Naive thymus-derived CD4-positive, alpha-beta T cell (primary cell): ENCODE data around the gene MRPS27. TPM values are rescaled to one million over a fixed set of nuclear protein-coding genes. Genes with fewer than 3 reads are reported as not detected.

Source experiments
- ATAC-seq: fragments of 150-1000 bp; cut with Tn5 transposase; 2 replicates; pipeline ENCODE4 v1.10.0; 2021; ENCODE audit warnings: mild to moderate bottlenecking, moderate library complexity
- CTCF ChIA-PET: fragments of 350-600 bp; sonication (Branson Sonifier 250); formaldehyde crosslinking; loops from one replicate; lab custom pipeline; 2021; ENCODE audit warnings: antibody characterized with exemption; lab: Charles Lee
- POLR2A ChIA-PET: fragments of 350-600 bp; sonication (Branson Sonifier 250); formaldehyde crosslinking; loops from one replicate; lab custom pipeline; 2021; ENCODE audit warnings: antibody characterized with exemption, inconsistent platforms; lab: Charles Lee
- DNase-seq, 9 donors: peaks; one replicate each; pipeline versions ENCODE4 v3.0.0 to v3.0.0-alpha.2; 2020 to 2022; ENCODE audit warnings: mixed read lengths in 1 of 9
- H3K27ac ChIP-seq: one replicate; pipeline ENCODE4 v1.7.0; 2013; ENCODE audit warnings: mild to moderate bottlenecking, low read depth, low read length, moderate library complexity
- H3K27me3 ChIP-seq, 2 donors: one replicate each; pipeline ENCODE4 v1.7.0; 2013; ENCODE audit warnings: low read length in 2 of 2, mild to moderate bottlenecking in 2 of 2, moderate library complexity in 2 of 2; ENCODE audit not compliant: control insufficient read depth in 2 of 2, insufficient read depth in 2 of 2
- H3K36me3 ChIP-seq, 3 experiments: 1 replicate in 2 of 3; 2 replicates in 1 of 3; pipeline ENCODE4 v1.7.0; 2013; ENCODE audit warnings: low read length in 3 of 3, mild to moderate bottlenecking in 3 of 3, moderate library complexity in 1 of 3; ENCODE audit not compliant: insufficient read depth in 3 of 3, control insufficient read depth in 2 of 3
- H3K4me1 ChIP-seq, 2 donors: one replicate each; pipeline ENCODE4 v1.7.0; 2013; ENCODE audit warnings: low read length in 2 of 2, mild to moderate bottlenecking in 2 of 2, moderate library complexity in 1 of 2; ENCODE audit not compliant: control insufficient read depth in 2 of 2, insufficient read depth in 2 of 2
- H3K4me3 ChIP-seq: 2 replicates; pipeline ENCODE4 v1.7.0; 2013; ENCODE audit warnings: mild to moderate bottlenecking, low read length
- H3K9me3 ChIP-seq, 3 experiments: 1 replicate in 2 of 3; 2 replicates in 1 of 3; pipeline ENCODE4 v1.7.0; 2013; ENCODE audit warnings: low read length in 3 of 3; ENCODE audit not compliant: control insufficient read depth in 2 of 3
- H3K27ac Mint-ChIP-seq, 9 donors: one replicate each; pipeline ENCODE4 v1.8.0; 2020 to 2022; ENCODE audit warnings: mixed read lengths in 9 of 9, mild to moderate bottlenecking in 8 of 9, moderate library complexity in 5 of 9, inconsistent platforms in 2 of 9
- H3K27me3 Mint-ChIP-seq, 5 donors: one replicate each; pipeline ENCODE4 v1.8.0; 2021 to 2022; ENCODE audit warnings: mixed read lengths in 5 of 5, mild to moderate bottlenecking in 1 of 5
- H3K36me3 Mint-ChIP-seq, 5 donors: one replicate each; pipeline ENCODE4 v1.8.0; 2020 to 2022; ENCODE audit warnings: mixed read lengths in 5 of 5, mild to moderate bottlenecking in 3 of 5, inconsistent platforms in 1 of 5
- H3K4me1 Mint-ChIP-seq, 7 donors: one replicate each; pipeline ENCODE4 v1.8.0; 2020 to 2022; ENCODE audit warnings: mixed read lengths in 7 of 7, mild to moderate bottlenecking in 3 of 7, inconsistent platforms in 1 of 7
- H3K4me3 Mint-ChIP-seq, 10 donors: one replicate each; pipeline ENCODE4 v1.8.0; 2020 to 2022; ENCODE audit warnings: mild to moderate bottlenecking in 10 of 10, mixed read lengths in 10 of 10, moderate library complexity in 6 of 10, inconsistent platforms in 2 of 10
- H3K9me3 Mint-ChIP-seq, 11 donors: one replicate each; pipeline ENCODE4 v1.8.0; 2020 to 2022; ENCODE audit warnings: mixed read lengths in 11 of 11, mild to moderate bottlenecking in 4 of 11, inconsistent platforms in 1 of 11, moderate library complexity in 1 of 11
- intact Hi-C, 2 donors: fragments of 100-400 bp; cut with micrococcal nuclease; formaldehyde crosslinking; loops; one replicate each; pipeline ENCODE4 v1.15.1; 2023
- polyA plus RNA-seq, 2 donors: library from polyadenylated mRNA; unstranded; fragments of 300-500 nt; fragmentation: Illumina TruSeq; gene quantifications; one replicate each; pipeline ENCODE4 v1.2.3, GENCODE V29; 2021
- total RNA-seq, 6 experiments: library from RNA in 5 of 6; stranded (reverse) in 5 of 6; gene quantifications; 1 replicate in 5 of 6; 2 replicates in 1 of 6; pipeline ENCODE4 v1.2.3 and lab custom pipeline; 2021 to 2026

Gene MRPS27
- total and polyA plus RNA-seq, 7 experiments from 2014 or later = 35.2 to 54.0 (median 39.5) TPM

DNA sequence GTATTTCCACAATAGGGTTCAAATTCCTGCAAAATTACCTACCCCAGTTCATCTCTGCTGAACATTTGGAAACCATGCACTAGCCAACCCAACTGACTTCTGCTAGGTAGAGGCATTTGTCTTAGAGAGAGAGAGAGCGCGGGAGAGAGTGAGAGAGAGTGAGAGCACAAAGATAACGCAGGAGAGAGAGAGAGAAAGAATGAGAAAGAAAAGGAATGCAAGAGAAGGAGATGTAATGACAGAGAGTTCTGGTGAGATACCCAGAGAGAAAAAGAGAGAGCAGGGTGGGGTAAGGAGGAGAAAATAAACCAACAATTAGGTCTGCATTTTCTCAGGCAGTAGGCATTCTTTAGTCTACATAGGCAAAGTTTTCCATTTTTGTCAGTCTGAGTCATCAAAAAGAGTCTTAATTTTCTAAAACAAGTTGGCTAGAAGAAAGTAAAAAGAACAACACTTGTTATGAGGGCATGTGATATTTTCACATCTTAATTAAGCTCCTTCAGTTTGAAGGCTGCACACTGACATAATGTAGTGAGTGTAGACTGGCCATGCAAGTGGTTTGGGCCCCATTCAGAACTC is 114.5 kb downstream of the MRPS27 start:
- Mint-ChIP-seq H3K4me1 (no peaks in the 10 kb centered on the region), H3K9me3 (no peaks in the 10 kb centered on the region), H3K27ac (no peak overlapping the region), H3K4me3 (no peak overlapping the region), H3K27me3 (peaks cover 0 to 2% (median 0%) of the 10 kb centered on the region in 5 donors), H3K36me3 (peaks cover 0 to 11% (median 0%) of the 10 kb centered on the region in 5 donors)
- POLR2A ChIA-PET = no interaction called here
- H3K27me3 ChIP-seq = no peaks in the 10 kb centered on the region
- ATAC-seq (no peak), DNase-seq (no peak)
- intact Hi-C loops = no loop called here
- H3K4me1 ChIP-seq = no peaks in the 10 kb centered on the region
- H3K36me3 ChIP-seq = no peaks in the 10 kb centered on the region
- CTCF ChIA-PET = no interaction called here
- no peaks in the 10 kb centered on the region for H3K9me3 ChIP-seq
- no peak overlapping the region for H3K4me3 ChIP-seq
- no peak overlapping the region for H3K27ac ChIP-seq

DNA sequence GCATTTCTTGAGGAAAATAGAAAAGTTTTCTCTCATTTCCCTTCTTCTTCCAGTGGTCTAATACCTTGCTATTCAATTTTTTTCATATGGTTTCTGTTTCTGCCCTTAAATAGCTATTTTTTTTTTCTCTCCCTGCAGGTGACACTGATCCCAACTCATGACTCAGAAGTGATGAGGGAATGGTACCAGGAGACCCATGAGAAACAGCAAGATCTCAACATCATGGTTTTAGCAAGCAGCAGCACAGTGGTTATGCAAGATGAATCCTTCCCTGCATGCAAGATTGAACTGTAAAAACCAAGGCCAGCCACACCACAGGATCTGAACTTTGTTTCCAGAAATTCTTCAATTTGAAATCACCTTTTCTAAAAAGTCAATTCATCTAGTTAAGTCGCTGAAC is 115.1 kb downstream of the MRPS27 start:
- Mint-ChIP-seq H3K27ac (no peak overlapping the region), H3K36me3 (peaks cover 0 to 11% (median 0%) of the 10 kb centered on the region in 5 donors), H3K4me3 (no peak overlapping the region), H3K4me1 (no peaks in the 10 kb centered on the region), H3K9me3 (no peaks in the 10 kb centered on the region), H3K27me3 (peaks cover 0 to 2% (median 0%) of the 10 kb centered on the region in 5 donors)
- no peak for ATAC-seq
- CTCF ChIA-PET = no interaction called here
- POLR2A ChIA-PET = no interaction called here
- no peaks in the 10 kb centered on the region for H3K9me3 ChIP-seq
- DNase-seq = no peak
- H3K36me3 ChIP-seq = no peaks in the 10 kb centered on the region
- H3K27me3 ChIP-seq = no peaks in the 10 kb centered on the region
- H3K27ac ChIP-seq = no peak overlapping the region
- intact Hi-C loops = no loop called here
- H3K4me1 ChIP-seq = no peaks in the 10 kb centered on the region
- no peak overlapping the region for H3K4me3 ChIP-seq

DNA sequence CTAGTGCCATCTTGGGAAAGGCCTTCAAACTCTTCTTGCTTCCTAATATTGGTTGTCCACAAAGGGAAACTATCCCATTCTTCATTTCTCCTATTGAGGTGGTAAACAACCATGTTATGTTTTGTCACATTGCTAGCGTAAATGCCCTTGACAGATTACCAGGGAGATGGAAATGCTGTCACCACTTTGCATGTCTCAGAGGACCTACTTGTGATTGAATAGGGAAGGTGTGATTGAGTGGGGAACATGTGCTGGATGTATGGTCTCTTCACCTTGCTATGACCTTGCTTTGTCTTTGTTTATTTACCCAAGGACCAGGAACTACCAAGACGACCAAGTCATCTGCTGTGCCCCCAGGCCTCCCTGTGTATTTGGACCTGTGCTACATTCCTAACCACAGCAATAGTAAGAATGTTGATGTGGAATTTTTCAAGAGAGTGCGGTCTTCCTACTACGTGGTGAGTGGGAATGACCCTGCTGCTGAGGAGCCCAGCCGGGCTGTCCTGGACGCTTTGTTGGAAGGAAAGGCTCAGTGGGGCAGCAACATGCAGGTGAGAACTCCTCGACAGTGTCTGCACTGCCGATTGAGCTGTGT is 116.7 kb downstream of the MRPS27 start:
- H3K36me3 Mint-ChIP-seq = peaks cover 0 to 11% (median 0%) of the 10 kb centered on the region in 5 donors
- Histone ChIP-seq H3K36me3 (no peaks in the 10 kb centered on the region), H3K27ac (no peak overlapping the region), H3K4me1 (no peaks in the 10 kb centered on the region), H3K9me3 (no peaks in the 10 kb centered on the region), H3K27me3 (no peaks in the 10 kb centered on the region), H3K4me3 (no peak overlapping the region)
- no peaks in the 10 kb centered on the region for H3K4me1 Mint-ChIP-seq
- peaks cover 0 to 6% (median 0%) of the 10 kb centered on the region in 5 donors for H3K27me3 Mint-ChIP-seq
- DNase-seq = no peak
- ATAC-seq = no peak
- ChIA-PET CTCF (no interaction called here), POLR2A (no interaction called here)
- no peak overlapping the region for H3K4me3 Mint-ChIP-seq
- H3K27ac Mint-ChIP-seq = no peak overlapping the region
- intact Hi-C loops = no loop called here
- peaks cover 0 to 2% (median 0%) of the 10 kb centered on the region in 11 donors for H3K9me3 Mint-ChIP-seq

DNA sequence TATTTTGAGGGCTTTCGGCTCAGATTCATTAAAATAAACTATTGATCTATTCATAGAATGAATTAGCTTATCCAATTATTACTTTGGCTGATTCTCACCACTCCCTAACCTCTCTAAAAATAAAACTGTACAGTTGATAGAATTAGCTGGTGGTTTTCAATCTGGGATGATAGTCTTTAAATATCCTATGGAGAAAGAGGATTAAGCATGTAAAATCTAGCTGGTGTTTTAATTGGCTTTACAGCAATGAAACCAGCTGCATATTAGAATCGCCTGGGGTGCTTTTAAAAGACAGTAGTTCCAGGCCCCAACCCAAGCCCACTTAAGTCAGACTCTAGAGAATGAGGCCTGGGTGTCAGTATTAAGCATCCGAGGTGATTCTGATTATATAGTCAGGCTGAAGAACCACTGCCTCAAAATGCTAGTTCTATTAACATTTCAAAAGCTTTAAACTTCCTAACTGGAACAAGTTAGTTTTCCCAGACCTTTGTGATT is 117.7 kb downstream of the MRPS27 start:
- H3K4me3 ChIP-seq = no peak overlapping the region
- Mint-ChIP-seq H3K4me1 (no peaks in the 10 kb centered on the region), H3K27ac (no peak overlapping the region), H3K27me3 (peaks cover 0 to 13% (median 4%) of the 10 kb centered on the region in 5 donors), H3K9me3 (peaks cover 0 to 7% (median 0%) of the 10 kb centered on the region in 11 donors), H3K36me3 (peaks cover 0 to 11% (median 0%) of the 10 kb centered on the region in 5 donors), H3K4me3 (no peak overlapping the region)
- ATAC-seq (no peak), DNase-seq (no peak)
- intact Hi-C loops = no loop called here
- H3K27me3 ChIP-seq = no peaks in the 10 kb centered on the region
- ChIA-PET POLR2A (no interaction called here), CTCF (interaction anchor here (0.7 kb wide), 1 partner anchor 32 kb away, joined by 3 read pairs; no protein-coding TSS in a partner anchor)
- H3K9me3 ChIP-seq = no peaks in the 10 kb centered on the region
- H3K36me3 ChIP-seq = no peaks in the 10 kb centered on the region
- no peak overlapping the region for H3K27ac ChIP-seq
- H3K4me1 ChIP-seq = no peaks in the 10 kb centered on the region

GRCh38 chr5:72199681-72200080 is 120.4 kb downstream of the MRPS27 start:
- intact Hi-C loops = no loop called here
- Mint-ChIP-seq H3K9me3 (peaks cover 0 to 9% (median 4%) of the 10 kb centered on the region in 11 donors), H3K27me3 (peaks cover 12 to 36% (median 17%) of the 10 kb centered on the region in 5 donors), H3K4me3 (no peak overlapping the region), H3K36me3 (peaks cover 0 to 12% (median 0%) of the 10 kb centered on the region in 5 donors), H3K4me1 (peaks cover 0 to 6% (median 0%) of the 10 kb centered on the region in 7 donors), H3K27ac (no peak overlapping the region)
- ChIA-PET CTCF (interaction anchor here (0.5 kb wide), 1 partner anchor 19 kb away, joined by 3 read pairs; no protein-coding TSS in a partner anchor), POLR2A (no interaction called here)
- Histone ChIP-seq H3K27me3 (peaks cover 0 to 4% of the 10 kb centered on the region in 2 donors), H3K36me3 (no peaks in the 10 kb centered on the region), H3K4me1 (peaks cover 0 to 10% of the 10 kb centered on the region in 2 donors), H3K4me3 (no peak overlapping the region), H3K27ac (no peak overlapping the region), H3K9me3 (no peaks in the 10 kb centered on the region)
- ATAC-seq (no peak), DNase-seq (no peak)

GRCh38 chr5:72197393-72197792 is 122.6 kb downstream of the MRPS27 start:
- no peak for ATAC-seq

More at GRCh38 chr5:72197393-72197792, 122.6 kb downstream of the MRPS27 start:
- DNase-seq = no peak
- Mint-ChIP-seq H3K4me3 (no peak overlapping the region), H3K9me3 (peaks cover 0 to 9% (median 4%) of the 10 kb centered on the region in 11 donors), H3K27ac (no peak overlapping the region), H3K27me3 (peaks cover 26 to 53% (median 29%) of the 10 kb centered on the region in 5 donors), H3K36me3 (peaks cover 0 to 12% (median 0%) of the 10 kb centered on the region in 5 donors), H3K4me1 (peaks cover 0 to 6% (median 0%) of the 10 kb centered on the region in 7 donors)
- CTCF ChIA-PET = no interaction called here
- intact Hi-C loops = no loop called here
- H3K9me3 ChIP-seq = no peaks in the 10 kb centered on the region
- peaks cover 0 to 14% of the 10 kb centered on the region in 2 donors for H3K4me1 ChIP-seq
- POLR2A ChIA-PET = no interaction called here
- H3K4me3 ChIP-seq = no peak overlapping the region
- peaks cover 0 to 4% of the 10 kb centered on the region in 2 donors for H3K27me3 ChIP-seq
- no peaks in the 10 kb centered on the region for H3K36me3 ChIP-seq
- H3K27ac ChIP-seq = no peak overlapping the region
